Endodermal cell (in vitro differentiated cells): Measurements from ENCODE around the gene PPP2R5C. TPM values are rescaled to one million over a fixed set of nuclear protein-coding genes. Genes with fewer than 3 reads are reported as not detected.

ENCODE experiments used
- DNase-seq: peaks from one replicate; pipeline ENCODE4 v3.0.0-alpha.2; 2017
- H3K27ac ChIP-seq: 2 replicates; pipeline ENCODE4 v1.5.1; 2013; ENCODE audit warnings: mild to moderate bottlenecking, low read depth, low read length, moderate library complexity
- H3K27me3 ChIP-seq: 2 replicates; pipeline ENCODE4 v1.6.1; 2013; ENCODE audit warnings: mild to moderate bottlenecking, low read length, moderate library complexity; ENCODE audit not compliant: insufficient read depth, control insufficient read depth, poor library complexity, severe bottlenecking
- H3K36me3 ChIP-seq: 2 replicates; pipeline ENCODE4 v1.7.0; 2013; ENCODE audit warnings: mild to moderate bottlenecking, low read length, moderate library complexity; ENCODE audit not compliant: control insufficient read depth, insufficient read depth
- H3K4me1 ChIP-seq: one replicate; pipeline ENCODE4 v1.7.0; 2013; ENCODE audit warnings: low read length; ENCODE audit not compliant: control insufficient read depth, insufficient read depth
- H3K4me3 ChIP-seq: 2 replicates; pipeline ENCODE4 v1.5.1; 2013; ENCODE audit warnings: mild to moderate bottlenecking, low read length, moderate library complexity
- H3K9ac ChIP-seq: 2 replicates; pipeline ENCODE4 v1.6.1; 2013; ENCODE audit warnings: mild to moderate bottlenecking, low read length, moderate library complexity; ENCODE audit not compliant: poor library complexity, severe bottlenecking; ENCODE audit errors: extremely low read depth
- H3K9me3 ChIP-seq: 2 replicates; pipeline ENCODE4 v1.6.1; 2013; ENCODE audit warnings: mild to moderate bottlenecking, low read length, moderate library complexity; ENCODE audit not compliant: control insufficient read depth
- H3K27ac Mint-ChIP-seq: 2 replicates; pipeline ENCODE4 v1.8.0; 2020; ENCODE audit warnings: mixed read lengths
- H3K27me3 Mint-ChIP-seq: 2 replicates; pipeline ENCODE4 v1.8.0; 2021; ENCODE audit warnings: mild to moderate bottlenecking, mixed read lengths; ENCODE audit not compliant: insufficient read depth
- H3K36me3 Mint-ChIP-seq: 2 replicates; pipeline ENCODE4 v1.8.0; 2020; ENCODE audit warnings: low read depth, mixed read lengths
- H3K4me1 Mint-ChIP-seq: 2 replicates; pipeline ENCODE4 v1.8.0; 2020; ENCODE audit warnings: mixed read lengths
- H3K4me3 Mint-ChIP-seq: 2 replicates; pipeline ENCODE4 v1.8.0; 2020; ENCODE audit warnings: mild to moderate bottlenecking, moderate library complexity, mixed read lengths
- H3K9me3 Mint-ChIP-seq: 2 replicates; pipeline ENCODE4 v1.8.0; 2020; ENCODE audit warnings: mild to moderate bottlenecking, mixed read lengths
- CTCF ChIP-seq: fragments of 200-600 bp; sonication (generic); conservative IDR thresholded peaks from 2 replicates; pipeline ENCODE4 v1.5.0; 2021; ENCODE audit warnings: antibody characterized with exemption, mild to moderate bottlenecking
- WGBS, 2 experiments: methylation state at CpG; one replicate each; pipeline versions ENCODE4 v1.1.5 to v1.1.7; 2013; ENCODE audit warnings: missing lambda C conversion rate in 2 of 2, mixed read lengths in 1 of 2; ENCODE audit not compliant: insufficient coverage in 1 of 2, insufficient read length in 1 of 2; 5-methylcytosine and 5-hydroxymethylcytosine counted together
- total RNA-seq, 2 donors: library from RNA; stranded (reverse); fragmentation: NEBNext Ultra II Directional in 1 of 2; extraction: Animal tissue kit (Norgen Biotek cat#: 25700) in 1 of 2; gene quantifications; 2 replicates in 1 of 2; 3 replicates in 1 of 2; pipeline ENCODE4 v1.2.1, GENCODE V29; 2021

Gene PPP2R5C
- total RNA-seq, 2 donors from 2014 or later, result 116 to 117 TPM

- H3K9ac ChIP-seq, result no peak overlapping the region
- H3K27ac ChIP-seq, result no peak overlapping the region
- TF ChIP-seq CTCF, result no peak
- H3K9me3 Mint-ChIP-seq, result no peaks in the 10 kb centered on the region
- H3K36me3 Mint-ChIP-seq, result peaks cover 17% of the 10 kb centered on the region
- no peaks in the 10 kb centered on the region for H3K27me3 Mint-ChIP-seq
- H3K4me1 ChIP-seq, result no peaks in the 10 kb centered on the region
- WGBS, 2 experiments, result 93 to 95% methylated on average over 7 to 10 of the region's 10 CpGs
- no peak overlapping the region for H3K4me3 ChIP-seq
- H3K4me1 Mint-ChIP-seq, result peaks cover 1% of the 10 kb centered on the region
- no peak overlapping the region for H3K4me3 Mint-ChIP-seq
- H3K9me3 ChIP-seq, result no peaks in the 10 kb centered on the region
- DNase-seq, result no peak
- H3K36me3 ChIP-seq, result peaks cover 17% of the 10 kb centered on the region
- H3K27ac Mint-ChIP-seq, result no peak overlapping the region
- no peaks in the 10 kb centered on the region for H3K27me3 ChIP-seq
Measured at GRCh38 chr14:101927859-101928258, 166.3 kb downstream of the PPP2R5C start.

DNA sequence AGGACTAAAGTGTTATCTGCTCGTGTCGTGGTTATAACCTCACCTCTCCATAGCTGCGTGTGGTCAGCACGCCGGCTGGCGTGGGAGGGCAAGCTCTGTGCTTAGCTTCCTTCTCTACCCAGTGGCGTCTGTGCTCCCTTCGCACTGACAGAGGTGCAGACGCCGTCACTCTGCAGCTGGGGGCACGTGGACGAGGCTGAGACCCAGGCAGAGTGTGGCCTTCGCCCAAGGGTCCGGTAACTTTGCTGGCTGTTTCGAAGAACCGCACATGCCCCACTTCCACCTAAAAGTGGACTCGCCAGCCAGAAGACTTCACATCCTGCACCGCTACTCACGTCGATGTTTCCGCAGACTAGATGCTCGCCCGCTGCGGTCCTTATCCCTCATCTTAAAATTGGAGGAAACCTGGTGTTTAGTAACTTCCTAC is 166.9 kb downstream of the PPP2R5C start:
- peaks cover 14% of the 10 kb centered on the region for H3K36me3 ChIP-seq
- Mint-ChIP-seq H3K9me3 (no peaks in the 10 kb centered on the region), H3K27me3 (no peaks in the 10 kb centered on the region), H3K4me1 (peaks cover 4% of the 10 kb centered on the region), H3K27ac (no peak overlapping the region), H3K4me3 (no peak overlapping the region), H3K36me3 (peaks cover 15% of the 10 kb centered on the region)
- no peaks in the 10 kb centered on the region for H3K27me3 ChIP-seq
- no peak overlapping the region for H3K9ac ChIP-seq
- no peaks in the 10 kb centered on the region for H3K4me1 ChIP-seq
- TF ChIP-seq CTCF, result no peak
- H3K27ac ChIP-seq, result no peak overlapping the region
- H3K9me3 ChIP-seq, result no peaks in the 10 kb centered on the region
- H3K4me3 ChIP-seq, result no peak overlapping the region
- WGBS, 2 experiments, result 95 to 100% methylated on average over 23 to 24 of the region's 24 CpGs
- DNase-seq, result no peak

DNA sequence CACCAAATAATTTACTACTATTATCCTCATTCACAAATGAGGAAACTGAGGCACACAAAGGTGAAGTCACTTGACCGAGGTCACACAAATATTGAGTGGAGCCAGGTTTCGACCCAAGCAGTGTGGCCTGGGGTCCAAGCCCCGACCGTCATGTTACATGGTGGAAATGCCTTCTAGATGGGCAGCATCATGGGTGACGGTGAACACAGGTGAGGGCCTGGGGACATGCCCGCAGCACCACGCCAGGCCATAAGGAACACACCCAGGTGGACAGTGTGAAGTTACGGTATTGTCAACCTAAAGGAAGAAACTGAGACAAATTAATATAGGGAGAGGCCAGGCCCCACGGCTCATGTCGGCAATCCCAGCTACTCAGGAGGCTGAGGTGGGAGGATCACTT is 167.6 kb downstream of the PPP2R5C start:
- DNase-seq, result no peak
- H3K9me3 Mint-ChIP-seq, result no peaks in the 10 kb centered on the region
- Histone ChIP-seq H3K27me3 (no peaks in the 10 kb centered on the region), H3K9me3 (no peaks in the 10 kb centered on the region), H3K9ac (no peak overlapping the region), H3K4me1 (no peaks in the 10 kb centered on the region), H3K36me3 (peaks cover 10% of the 10 kb centered on the region), H3K27ac (no peak overlapping the region), H3K4me3 (no peak overlapping the region)
- no peak overlapping the region for H3K4me3 Mint-ChIP-seq
- H3K4me1 Mint-ChIP-seq, result peaks cover 4% of the 10 kb centered on the region
- no peak for TF ChIP-seq CTCF
- WGBS, 2 experiments, result 97 to 99% methylated on average over 10 of the region's 10 CpGs
- H3K36me3 Mint-ChIP-seq, result peaks cover 15% of the 10 kb centered on the region
- H3K27ac Mint-ChIP-seq, result no peak overlapping the region
- peaks cover 6% of the 10 kb centered on the region for H3K27me3 Mint-ChIP-seq
